ENCODE data around the gene MYB.

Gene MYB

DNA sequence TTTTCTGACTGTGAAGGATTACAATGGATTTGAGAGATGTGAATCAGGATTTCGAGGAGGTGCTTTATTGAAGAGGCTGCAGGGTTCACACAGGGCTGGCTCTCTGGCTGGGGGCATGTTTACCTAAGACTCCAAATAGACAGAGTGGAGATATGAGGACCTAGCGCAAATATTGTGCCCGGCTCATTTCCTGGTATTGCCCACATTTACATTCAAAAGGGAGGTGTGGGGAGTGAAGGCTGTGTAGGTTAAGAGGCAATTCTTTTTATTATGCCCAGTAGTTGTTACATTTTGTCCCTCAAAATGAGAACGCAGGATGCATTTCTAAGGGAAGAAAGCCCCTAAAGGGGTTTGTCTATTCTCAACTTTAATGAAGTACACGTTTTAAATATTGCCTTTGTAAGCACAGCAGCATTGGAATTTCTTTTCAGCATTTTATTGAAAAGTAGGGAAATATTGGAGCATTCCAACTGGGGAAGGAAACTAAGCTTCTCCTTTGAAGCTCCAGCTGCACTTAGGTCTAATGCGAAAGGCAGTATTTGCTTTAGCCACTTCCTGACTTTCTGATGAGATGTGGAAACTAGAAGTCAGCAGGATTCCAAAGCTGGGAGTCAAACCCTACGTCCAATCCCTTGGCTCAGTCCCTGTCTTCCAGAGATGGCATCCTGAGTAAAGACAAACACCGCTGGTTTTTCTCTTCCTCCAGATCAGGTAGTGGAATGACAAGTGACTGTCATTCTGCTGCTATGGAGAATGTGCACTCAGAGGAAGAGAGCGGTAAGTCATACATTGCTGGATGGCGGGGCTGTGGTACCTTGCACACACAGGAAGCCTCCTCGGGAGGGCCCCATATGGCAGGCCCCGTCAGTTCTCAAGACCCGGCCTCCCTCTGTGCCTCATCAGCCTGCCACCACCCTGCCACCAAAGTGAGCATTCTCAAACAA lies 70.7 kb downstream of the MYB start:
- no peaks in the 10 kb centered on the region for H3K4me1 ChIP-seq (ENCODE audit: control insufficient read depth in 1 of 2, insufficient read depth in 1 of 2, low read depth in 1 of 2, low read length in 1 of 2)

DNA sequence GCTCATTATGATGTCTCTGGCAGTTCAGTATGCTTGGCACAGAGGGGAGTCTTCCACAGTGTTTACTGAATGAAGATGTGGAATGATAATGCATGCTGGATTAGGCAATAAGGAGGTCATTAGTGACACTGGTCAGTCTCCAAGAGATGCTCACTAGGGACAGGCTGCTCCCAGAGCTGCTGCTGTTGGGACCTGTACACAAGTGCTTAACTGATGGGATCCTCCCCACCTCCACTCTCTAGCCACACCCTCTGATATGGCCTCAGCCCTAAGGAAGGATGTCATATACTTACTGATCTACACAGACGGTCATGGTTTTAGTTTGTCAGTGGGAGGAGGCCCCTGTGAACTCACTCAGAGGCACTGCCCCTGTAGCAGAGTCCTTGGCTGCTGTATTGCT lies 73.4 kb downstream of the MYB start:
- TF ChIP-seq, protein P1, sequence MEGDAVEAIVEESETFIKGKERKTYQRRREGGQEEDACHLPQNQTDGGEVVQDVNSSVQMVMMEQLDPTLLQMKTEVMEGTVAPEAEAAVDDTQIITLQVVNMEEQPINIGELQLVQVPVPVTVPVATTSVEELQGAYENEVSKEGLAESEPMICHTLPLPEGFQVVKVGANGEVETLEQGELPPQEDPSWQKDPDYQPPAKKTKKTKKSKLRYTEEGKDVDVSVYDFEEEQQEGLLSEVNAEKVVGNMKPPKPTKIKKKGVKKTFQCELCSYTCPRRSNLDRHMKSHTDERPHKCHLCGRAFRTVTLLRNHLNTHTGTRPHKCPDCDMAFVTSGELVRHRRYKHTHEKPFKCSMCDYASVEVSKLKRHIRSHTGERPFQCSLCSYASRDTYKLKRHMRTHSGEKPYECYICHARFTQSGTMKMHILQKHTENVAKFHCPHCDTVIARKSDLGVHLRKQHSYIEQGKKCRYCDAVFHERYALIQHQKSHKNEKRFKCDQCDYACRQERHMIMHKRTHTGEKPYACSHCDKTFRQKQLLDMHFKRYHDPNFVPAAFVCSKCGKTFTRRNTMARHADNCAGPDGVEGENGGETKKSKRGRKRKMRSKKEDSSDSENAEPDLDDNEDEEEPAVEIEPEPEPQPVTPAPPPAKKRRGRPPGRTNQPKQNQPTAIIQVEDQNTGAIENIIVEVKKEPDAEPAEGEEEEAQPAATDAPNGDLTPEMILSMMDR (IDR thresholded peaks at IDR 0.05): no peak
- H3K36me3 ChIP-seq: no peaks in the 10 kb centered on the region
- no peaks in the 10 kb centered on the region for H3K4me1 ChIP-seq (ENCODE audit: control insufficient read depth in 1 of 2, insufficient read depth in 1 of 2, low read depth in 1 of 2, low read length in 1 of 2)
- no peaks in the 10 kb centered on the region for H3K9me3 ChIP-seq
- no peak overlapping the region for H3K27ac ChIP-seq
- H3K27me3 ChIP-seq: no peaks in the 10 kb centered on the region
- H3K4me3 ChIP-seq (ENCODE audit: low read depth in 1 of 2, low read length in 1 of 2): no peak overlapping the region

More for the DNA sequence above, 70.7 kb downstream of the MYB start:
- Histone ChIP-seq H3K4me3 (ENCODE audit: low read depth in 1 of 2, low read length in 1 of 2) (no peak overlapping the region), H3K27me3 (no peaks in the 10 kb centered on the region), H3K27ac (no peak overlapping the region), H3K9me3 (no peaks in the 10 kb centered on the region), H3K36me3 (no peaks in the 10 kb centered on the region)
- TF ChIP-seq, protein P1 (IDR thresholded peaks at IDR 0.05): no peak

DNA sequence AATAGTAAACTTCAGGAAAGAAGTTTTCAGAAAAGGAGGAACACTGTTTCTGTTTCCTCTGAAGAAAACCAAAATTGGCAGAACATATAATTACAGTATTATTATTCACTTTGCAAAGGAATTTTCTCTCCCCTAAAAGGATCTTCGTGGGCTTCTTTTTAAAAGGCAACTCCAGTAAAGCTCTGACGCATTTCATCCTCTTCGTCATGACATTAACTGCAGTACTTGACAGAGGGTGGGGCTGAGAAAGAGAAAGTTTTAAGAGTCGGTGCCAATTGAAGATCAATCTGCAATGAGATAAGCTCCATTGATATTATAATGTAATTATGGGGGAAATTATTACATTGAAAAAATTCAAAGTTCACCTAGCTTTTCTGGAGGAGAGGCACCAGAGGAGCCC lies 75.8 kb downstream of the MYB start:
- no peaks in the 10 kb centered on the region for H3K9me3 ChIP-seq
- no peak overlapping the region for H3K4me3 ChIP-seq (ENCODE audit: low read depth in 1 of 2, low read length in 1 of 2)
- no peaks in the 10 kb centered on the region for H3K4me1 ChIP-seq (ENCODE audit: control insufficient read depth in 1 of 2, insufficient read depth in 1 of 2, low read depth in 1 of 2, low read length in 1 of 2)
- TF ChIP-seq, protein P1 (IDR thresholded peaks at IDR 0.05): no peak
- H3K27ac ChIP-seq: no peak overlapping the region
- H3K27me3 ChIP-seq: no peaks in the 10 kb centered on the region
- H3K36me3 ChIP-seq: no peaks in the 10 kb centered on the region

DNA sequence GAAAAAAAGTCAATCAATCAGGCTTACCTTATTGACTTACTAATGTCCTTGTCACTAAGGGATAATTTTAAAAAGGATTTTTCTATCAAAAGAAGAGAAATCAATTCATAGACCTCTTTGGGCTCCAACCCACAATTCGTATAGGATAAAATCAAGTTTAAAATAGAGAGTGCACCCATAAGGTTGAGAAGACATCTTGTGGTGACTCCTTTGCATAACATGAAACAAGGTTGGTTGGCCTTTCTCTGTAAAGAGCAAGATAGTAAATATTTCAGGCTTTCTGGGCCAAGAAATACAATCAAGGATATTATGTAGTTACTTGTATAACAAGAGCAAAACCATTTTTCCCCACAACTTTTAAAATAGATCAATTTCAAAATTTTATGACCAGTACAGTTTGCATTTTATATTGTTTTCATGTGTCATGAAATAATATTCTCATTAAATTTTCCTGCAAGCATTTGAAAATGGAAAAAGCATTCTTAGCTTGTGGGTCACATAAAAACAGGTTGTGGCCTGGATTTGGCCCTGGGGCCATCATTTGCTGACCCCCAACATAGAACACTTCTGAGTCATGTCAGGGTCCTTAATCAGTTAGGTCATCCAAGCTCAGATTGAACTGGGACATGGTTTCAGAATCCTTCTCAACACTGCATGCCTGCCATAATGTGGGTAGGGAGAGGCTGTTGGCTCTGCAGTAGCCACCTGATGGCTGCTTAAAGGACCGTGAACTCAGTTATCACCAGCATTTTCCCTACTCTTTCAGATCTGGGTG lies 76.7 kb downstream of the MYB start:
- Histone ChIP-seq H3K4me3 (ENCODE audit: low read depth in 1 of 2, low read length in 1 of 2) (no peak overlapping the region), H3K9me3 (no peaks in the 10 kb centered on the region), H3K27ac (no peak overlapping the region), H3K27me3 (no peaks in the 10 kb centered on the region), H3K4me1 (ENCODE audit: control insufficient read depth in 1 of 2, insufficient read depth in 1 of 2, low read depth in 1 of 2, low read length in 1 of 2) (peaks cover 0 to 6% of the 10 kb centered on the region in 2 experiments), H3K36me3 (no peaks in the 10 kb centered on the region)
- TF ChIP-seq, protein P1 (IDR thresholded peaks at IDR 0.05): no peak

DNA sequence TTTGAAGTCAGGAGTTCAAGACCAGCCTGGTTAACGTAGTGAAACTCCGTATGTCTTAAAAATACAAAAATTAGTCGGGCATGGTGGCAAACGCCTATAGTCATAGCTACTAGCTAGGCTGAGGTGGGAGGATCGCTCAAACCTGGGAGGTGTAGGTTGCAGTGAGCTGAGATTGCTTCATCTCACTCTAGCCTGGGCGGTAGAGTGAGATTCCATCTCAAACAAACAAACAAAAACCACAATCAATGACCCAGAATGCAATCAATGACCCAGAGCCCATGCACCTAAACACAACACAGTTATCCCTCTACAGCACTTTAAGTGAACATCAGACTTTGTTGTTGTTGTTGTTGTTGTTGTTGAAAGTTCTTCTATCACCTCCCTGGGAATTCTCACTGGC lies 77.9 kb downstream of the MYB start:
- no peaks in the 10 kb centered on the region for H3K9me3 ChIP-seq

More for the DNA sequence above, 77.9 kb downstream of the MYB start:
- H3K27me3 ChIP-seq: no peaks in the 10 kb centered on the region
- H3K36me3 ChIP-seq: no peaks in the 10 kb centered on the region
- no peak overlapping the region for H3K4me3 ChIP-seq (ENCODE audit: low read depth in 1 of 2, low read length in 1 of 2)
- peaks cover 0 to 6% of the 10 kb centered on the region in 2 experiments for H3K4me1 ChIP-seq (ENCODE audit: control insufficient read depth in 1 of 2, insufficient read depth in 1 of 2, low read depth in 1 of 2, low read length in 1 of 2)
- TF ChIP-seq, protein P1 (IDR thresholded peaks at IDR 0.05): no peak
- no peak overlapping the region for H3K27ac ChIP-seq
